GM18508 (cell line): ENCODE data around the gene DGKI.

Source experiments
- ATAC-seq: cut with Tn5 transposase; IDR thresholded peaks from one replicate; pipeline ENCODE4 v1.9.1; 2021; ENCODE audit warnings: moderate number of reproducible peaks; ENCODE audit not compliant: insufficient read depth, unreplicated experiment

The DGKI gene

GRCh38 chr7:137846827-137847567, at the start of gene DGKI:
Gene DGKI, minus strand, starts transcription at chr7:137846974.
- ATAC-seq = no peak

DNA sequence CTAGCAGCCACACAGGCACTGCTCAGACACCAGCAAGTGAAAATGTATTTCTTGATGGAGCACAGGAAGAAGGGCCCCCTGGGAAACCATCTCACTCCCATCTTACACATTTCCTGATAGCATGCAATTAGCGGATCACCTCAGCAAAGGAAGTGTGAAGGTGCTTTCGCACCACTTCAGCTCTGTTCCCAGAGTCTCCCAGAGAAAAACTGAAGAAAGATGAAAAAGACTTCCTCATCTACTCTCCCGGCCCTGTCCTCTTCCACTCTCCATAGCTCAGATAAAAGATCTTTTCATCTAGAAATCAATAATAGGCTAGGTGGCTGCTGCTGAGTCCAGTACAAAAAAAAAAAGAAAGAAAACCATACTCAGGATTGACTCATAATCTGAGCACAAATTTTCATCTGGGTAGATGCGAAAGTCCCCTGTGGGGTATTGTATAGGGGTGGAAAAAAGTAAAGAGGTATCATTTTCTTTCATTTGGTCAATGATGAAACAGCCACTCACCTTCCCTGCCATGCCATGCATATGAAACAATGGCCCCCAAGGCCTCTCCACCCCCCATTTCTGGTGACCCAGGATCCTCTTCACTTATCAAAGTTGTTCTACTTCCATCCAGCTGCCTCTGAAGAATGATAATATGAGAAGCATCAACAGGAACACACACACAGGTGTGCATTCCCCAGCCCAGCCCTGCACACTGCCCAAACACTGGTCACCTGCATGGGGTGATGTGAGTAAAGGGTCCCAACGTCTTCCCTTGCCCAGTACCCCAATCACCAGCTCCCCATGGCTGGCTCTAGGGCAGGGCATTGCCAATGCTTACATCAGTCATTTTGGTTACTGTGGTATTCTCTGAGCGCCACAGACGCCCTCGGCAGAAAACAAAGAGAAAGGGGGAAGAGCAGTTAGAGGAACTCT, 48.8 kb upstream of the DGKI start:
- peak; percentile 78 for ATAC-seq

DNA sequence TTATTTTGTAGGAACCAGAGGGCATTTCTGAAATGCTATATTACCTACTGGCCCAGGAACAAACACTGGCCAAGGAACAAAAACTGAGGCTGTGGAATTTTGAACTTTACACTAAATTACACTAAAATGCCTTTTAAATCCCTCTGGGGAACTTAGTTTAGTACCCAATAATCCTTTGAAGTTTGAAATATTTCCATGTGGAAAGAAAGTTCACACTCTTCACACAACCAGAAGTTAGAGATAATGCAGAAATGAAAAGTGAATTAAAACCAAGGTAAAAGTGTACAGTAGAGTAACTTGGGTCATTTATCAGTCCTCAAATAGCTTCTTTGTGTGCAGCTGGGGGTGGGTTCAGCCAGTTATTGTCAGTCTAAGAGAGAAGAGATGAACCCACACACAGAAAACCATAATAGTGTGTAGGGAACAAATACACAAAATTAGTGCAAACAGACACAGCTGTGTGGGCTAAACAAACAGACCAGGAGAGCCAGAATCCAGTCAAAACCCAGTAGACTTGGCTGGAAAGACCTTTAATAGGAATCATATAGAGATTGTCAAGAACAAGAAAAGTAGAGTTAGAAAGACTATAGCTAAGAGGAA, 46.5 kb upstream of the DGKI start:
- no peak for ATAC-seq

DNA sequence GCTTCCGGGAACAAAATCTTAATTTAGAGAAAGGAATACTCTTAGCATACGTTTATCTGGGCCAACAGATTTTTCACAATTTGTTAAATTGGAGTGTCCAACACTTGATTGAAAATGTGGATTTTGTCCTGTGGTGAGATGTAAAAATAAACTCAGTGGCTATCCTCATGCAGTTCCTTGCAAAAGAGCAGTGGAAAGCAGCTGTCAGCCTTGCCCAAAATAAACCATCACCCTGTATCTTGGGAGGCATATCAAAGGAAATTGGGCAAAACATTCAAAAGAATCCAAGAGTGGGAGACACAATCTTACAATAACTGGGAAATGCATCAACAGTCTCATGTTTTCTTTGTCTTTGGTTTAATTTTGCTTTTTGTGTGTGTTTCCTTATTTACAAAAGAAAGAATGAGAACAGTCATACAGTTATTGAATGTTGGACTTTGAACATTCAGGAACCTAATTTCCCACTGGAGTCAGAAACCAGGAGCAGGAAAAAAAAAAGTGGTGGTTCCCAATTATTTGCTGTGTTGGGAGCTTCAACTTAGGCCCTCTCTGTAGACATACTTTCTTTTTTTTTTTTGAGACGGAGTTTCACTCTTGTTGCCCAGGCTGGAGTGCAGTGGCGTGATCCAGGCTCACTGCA, 44.4 kb upstream of the DGKI start:
- no peak for ATAC-seq

- ATAC-seq = no peak
These were observed 43.7 kb upstream of the DGKI start for GRCh38 chr7:137890449-137890921.

DNA sequence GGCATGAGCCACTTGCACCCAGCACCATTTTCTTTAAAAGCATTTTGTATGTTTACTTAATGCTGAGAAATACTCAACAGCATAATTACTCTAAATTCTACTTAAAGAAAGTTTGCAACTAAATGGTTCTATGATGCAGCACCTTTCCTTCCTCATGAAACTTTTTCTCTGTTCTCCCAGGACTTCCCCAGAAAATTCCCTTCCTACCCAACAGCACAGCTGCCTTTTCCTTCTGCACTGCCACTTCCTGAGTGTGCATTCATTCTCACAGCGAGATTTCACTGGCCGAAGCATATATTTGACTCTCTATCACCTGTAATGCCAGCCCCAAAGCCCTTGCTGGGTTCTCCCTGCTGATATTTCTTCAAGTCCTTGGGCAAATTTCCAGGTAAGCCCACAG, 41.5 kb upstream of the DGKI start:
- no peak for ATAC-seq

- ATAC-seq = no peak
These were observed 40.0 kb upstream of the DGKI start for GRCh38 chr7:137886746-137887145.

DNA sequence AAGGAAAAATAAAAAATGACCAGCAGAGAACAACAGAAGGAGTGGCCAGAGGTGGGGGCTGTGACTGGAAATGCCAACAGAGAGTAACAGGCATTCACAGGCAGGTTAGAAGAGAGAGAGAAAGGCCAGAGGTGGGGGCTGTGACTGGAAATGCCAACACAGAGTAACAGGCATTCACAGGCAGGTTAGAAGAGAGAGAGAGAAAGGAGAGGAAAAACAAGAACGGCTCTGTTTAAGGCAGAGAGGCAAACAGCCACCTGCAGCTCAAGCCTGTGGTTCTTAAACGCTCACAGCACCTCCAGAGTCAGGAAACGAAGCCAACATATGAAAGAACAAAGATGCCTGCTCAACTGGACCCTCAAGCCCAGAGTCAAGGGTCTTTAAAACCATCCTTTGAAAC, 39.5 kb upstream of the DGKI start:
- ATAC-seq = no peak

GRCh38 chr7:137885678-137886077, 38.9 kb upstream of the DGKI start:
- no peak for ATAC-seq

DNA sequence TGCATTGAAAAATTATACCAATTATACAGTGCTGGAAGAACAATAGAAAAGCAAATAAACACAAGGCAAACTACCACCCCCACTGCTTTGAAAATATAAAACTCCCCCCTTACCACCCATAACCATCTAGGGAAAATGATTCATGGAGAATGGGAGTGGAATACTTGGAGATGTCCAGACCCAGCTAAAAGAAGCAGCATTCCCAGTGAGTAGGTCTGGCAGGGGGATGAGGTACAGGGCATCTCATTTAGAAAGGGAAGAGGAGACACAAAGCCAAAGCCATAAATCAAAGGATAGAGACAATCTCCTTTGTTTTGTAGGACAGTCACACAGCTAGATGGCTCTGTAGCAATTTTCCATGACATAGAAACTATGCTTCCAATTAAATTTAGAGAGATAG, 36.0 kb upstream of the DGKI start:
- ATAC-seq = no peak

GRCh38 chr7:137882261-137882668, 35.5 kb upstream of the DGKI start:
- ATAC-seq = peak; percentile 63

DNA sequence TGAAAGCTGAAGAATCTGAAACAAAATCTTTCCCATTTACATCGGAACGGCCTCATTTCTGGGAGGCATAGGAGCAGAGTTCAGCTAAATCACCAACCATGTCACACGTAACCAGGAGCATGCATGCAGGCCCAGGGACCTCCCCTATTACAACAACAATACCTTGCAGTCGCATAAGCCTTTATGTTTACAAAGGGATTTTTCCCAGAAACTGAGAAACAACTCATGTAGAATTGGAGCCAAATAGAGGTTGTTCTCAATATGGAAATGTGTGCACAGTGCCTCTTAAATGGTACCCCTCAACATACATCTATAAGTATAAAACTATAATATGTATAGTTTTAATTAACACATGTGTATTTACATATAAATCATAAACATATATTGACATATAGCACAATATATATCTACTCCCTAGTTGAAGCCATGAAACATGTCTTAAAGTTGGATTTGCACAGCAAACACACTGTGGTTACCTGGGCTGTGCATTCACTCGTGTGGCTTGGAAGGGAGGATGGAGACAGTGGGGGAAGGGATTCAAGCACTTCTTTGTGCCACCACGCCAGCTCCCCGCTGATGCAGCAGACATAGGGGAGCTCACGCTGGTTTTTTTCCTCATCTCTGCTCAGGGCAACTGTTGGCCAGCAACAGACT, 35.0 kb upstream of the DGKI start:
- ATAC-seq = no peak

GRCh38 chr7:137880432-137880831, 33.7 kb upstream of the DGKI start:
- ATAC-seq = no peak

DNA sequence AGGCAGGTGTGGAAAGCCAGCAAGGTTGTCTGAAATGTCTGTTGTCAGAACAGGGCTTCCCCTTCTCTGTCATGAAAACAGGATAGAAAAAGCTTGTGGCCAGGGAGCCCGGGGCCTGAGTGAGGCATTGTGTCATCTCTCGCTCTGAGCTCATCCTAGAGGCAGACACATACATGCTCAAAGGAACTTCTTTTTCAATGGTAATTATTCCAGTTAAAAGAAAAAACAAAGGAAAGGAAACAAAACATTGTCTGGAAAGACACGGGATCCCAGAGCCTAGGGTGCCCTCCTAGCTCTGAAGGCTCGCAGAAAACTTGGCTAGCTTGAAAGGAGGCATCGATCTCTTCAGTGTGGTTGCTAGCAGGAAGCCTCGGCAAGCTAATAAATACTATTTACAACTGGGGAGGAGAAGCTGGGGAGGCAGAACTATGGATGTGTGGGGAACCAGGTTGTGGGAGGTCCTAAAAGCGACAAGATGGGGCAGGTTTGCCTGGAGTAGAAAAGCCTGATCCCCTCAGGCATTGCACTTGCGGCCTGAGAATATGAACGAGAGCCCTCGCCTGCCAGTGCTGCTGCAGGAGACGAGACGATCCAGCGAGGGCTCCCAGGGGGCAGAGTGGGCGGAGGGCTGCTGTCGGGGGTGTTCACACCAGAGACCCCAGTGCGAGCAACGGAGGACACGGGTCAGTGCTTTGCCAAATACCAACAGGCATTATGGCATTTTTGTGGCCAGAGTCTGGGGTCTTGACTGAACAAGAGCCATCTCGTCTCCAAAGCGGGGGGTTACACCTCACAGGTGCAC, 32.8 kb upstream of the DGKI start:
- ATAC-seq = no peak

GRCh38 chr7:137878333-137878961, 31.7 kb upstream of the DGKI start:
- ATAC-seq = no peak

GRCh38 chr7:137877027-137877675, 30.4 kb upstream of the DGKI start:
- ATAC-seq = no peak

DNA sequence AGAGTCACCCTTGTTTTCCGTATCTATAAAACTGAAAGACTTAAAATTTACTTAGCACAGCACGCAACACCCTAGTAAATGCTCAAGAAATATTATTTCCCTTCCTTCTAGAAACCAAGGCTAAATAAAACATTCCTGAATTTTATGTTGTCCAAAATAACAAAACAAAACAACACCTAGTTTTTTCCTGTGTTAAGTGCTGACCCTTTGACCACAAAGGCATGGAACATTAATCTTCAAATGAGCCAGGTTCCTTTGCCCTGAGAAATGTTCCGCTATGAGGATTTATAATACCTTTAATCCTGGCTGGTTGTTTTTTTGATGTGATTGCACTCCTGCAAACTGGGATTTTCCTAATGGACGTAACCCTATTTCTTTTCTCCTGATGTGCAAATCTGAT, 29.0 kb upstream of the DGKI start:
- ATAC-seq = no peak
